Epidermal melanocyte (primary cell): ENCODE results near the gene SMC1B.
"Not testable (repeated sequence)": the region's sequence is repeated elsewhere in the genome, so short reads cannot be mapped to it uniquely, and the experiment has no call there.

Source experiments
- DNase-seq: peaks from one replicate; pipeline ENCODE4 v3.0.0; 2011; ENCODE audit warnings: low spot score; ENCODE audit not compliant: insufficient read length

Gene SMC1B

GRCh38 chr22:45303181-45303580, 110.2 kb downstream of the SMC1B start:
- DNase-seq: no peak

DNA sequence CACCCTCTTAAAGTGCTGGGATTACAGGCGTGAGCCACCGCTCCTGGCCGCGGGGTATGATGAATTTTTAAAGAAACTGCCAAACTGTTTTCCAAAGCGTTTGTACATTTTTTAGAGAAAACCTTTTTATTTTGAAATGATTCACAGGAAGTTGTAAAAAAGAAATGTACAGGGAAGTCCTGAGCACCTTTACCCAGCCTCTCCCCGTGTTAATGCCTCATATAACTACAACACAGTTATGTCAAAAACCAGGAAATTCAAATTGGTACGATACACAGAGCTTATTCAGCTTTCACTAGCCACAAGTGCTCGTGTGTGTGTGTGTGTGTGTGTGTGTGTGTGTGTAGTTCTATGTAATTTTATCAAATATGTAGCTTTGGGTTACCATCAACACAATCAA, 110.6 kb downstream of the SMC1B start:
- no peak for DNase-seq

DNA sequence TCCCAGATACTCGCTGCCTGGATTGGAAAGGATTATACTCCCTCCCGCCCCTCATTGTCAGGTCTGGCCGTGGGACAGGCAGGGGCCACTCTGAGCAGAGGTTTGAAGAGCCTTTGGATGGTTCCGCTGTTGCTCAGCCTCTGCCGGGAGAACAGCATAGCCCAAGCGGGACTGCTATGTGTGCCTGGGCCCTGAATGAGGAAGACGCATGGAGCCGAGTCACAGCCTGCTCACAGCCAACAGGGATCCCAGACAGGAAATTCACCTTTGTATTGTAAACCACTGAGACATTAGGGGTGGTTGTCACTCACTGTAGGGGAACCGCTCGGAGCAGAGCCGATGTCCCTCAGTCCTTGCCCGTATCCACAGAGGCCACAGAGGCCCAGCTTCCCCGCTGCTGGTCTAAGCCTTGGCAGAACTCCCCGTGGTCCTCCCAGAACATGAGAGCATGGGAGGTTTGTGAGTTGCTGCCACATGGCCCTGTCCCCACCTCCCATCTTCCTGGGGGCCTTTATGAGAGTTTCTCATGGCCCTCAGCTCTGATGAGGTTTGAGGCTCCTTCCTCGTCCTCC, 114.4 kb downstream of the SMC1B start:
- no peak for DNase-seq

- no peak for DNase-seq
These were observed 116.6 kb downstream of the SMC1B start for GRCh38 chr22:45296628-45297297.

GRCh38 chr22:45295492-45295891, 117.9 kb downstream of the SMC1B start:
- no peak for DNase-seq

- DNase-seq: not testable (repeated sequence)
These were observed 118.4 kb downstream of the SMC1B start for GRCh38 chr22:45295004-45295403.
